Stimulated activated CD8-positive, alpha-beta memory T cell treated with anti-CD3 and anti-CD28 coated beads, Interleukin-15, amount 100 ng/mL, for 1 hour (primary cell): Measurements from ENCODE around the gene STX16.

Source experiments
- DNase-seq: peaks from one replicate; pipeline ENCODE4 v3.0.0-alpha.2; 2020; ENCODE audit warnings: low read depth

The STX16 gene

GRCh38 chr20:58655328-58656107 is 4.4 kb downstream of the STX16 start:
- DNase-seq = no peak

DNA sequence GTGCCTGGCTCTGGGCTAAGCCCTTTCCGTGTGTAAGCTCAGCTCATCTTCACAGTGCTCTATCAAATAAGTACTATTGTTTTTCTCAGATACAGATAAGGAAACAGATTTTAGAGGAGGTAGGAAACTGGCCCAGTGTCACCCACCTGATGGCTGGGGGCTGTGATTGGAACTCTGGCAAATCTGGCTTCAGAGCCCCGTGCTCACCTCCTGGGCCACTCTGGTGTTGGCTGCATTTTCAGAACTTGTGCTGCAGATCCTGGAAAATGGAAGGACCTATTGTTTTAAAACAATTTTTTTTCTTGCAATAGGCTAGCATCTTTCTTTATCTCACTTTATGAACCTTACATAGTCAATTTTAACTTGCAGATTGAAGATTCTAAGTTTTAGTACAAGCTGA is 5.7 kb downstream of the STX16 start:
- DNase-seq = no peak

DNA sequence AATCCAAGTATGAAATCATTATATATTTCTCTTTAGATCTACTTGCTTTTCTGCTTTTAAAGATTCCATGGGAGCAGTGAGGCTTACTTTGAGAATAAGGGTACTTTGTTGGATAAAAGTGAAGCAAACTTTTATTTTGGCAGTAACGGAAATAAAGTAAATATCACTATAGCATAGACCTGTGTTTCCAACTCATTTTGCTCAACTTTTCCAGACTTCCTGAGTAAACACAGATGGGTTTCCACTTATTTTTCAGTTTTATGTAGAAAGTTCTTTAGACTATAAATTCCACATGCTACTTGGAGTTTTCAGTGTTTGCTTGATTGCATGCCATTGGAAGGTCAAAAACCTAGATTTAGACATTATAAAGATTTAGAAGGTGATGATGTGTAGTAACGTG is 6.2 kb downstream of the STX16 start:
- DNase-seq = no peak

DNA sequence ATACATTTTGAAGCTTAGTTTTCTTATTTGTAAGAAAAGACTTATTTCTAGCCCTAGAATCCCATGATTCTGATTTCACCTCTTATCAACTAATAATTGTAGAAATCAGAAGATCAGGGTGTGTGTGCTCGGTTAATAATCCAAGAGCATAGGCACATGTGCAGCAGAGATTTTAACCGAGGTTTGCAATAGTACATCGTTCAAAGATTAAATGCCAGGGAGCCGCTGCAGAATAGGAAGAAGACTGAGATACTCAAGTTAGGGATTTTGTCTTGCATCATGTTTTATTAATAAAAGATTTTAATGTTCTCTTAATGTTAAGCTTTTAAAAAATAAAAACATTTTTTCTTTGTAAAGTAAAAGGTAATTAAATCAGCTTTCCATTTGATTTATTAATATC is 6.9 kb downstream of the STX16 start:
- no peak for DNase-seq

DNA sequence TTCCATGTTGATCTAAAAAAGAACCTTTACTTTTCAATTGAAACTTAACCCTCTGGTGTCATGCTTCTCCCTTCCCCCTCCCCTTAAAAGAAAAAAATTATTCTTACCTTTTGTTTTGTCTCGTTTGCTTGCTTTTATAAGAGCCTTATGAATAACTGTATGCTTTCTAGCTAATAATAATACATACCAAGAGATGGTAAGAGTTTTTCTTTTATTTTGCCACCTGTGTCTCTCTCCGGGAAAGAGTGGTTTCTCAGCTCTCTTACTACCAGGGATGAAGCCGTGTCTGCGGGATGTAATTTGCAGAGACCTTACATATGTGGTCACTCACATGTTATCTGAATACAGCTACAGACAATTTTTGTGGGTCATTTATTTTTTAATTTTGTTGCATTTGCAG is 7.7 kb downstream of the STX16 start:
- DNase-seq = no peak

GRCh38 chr20:58659841-58660240 is 8.8 kb downstream of the STX16 start:
- no peak for DNase-seq

GRCh38 chr20:58660855-58661597 is 9.9 kb downstream of the STX16 start:
- no peak for DNase-seq

GRCh38 chr20:58661598-58662473 is 10.8 kb downstream of the STX16 start:
- no peak for DNase-seq

DNA sequence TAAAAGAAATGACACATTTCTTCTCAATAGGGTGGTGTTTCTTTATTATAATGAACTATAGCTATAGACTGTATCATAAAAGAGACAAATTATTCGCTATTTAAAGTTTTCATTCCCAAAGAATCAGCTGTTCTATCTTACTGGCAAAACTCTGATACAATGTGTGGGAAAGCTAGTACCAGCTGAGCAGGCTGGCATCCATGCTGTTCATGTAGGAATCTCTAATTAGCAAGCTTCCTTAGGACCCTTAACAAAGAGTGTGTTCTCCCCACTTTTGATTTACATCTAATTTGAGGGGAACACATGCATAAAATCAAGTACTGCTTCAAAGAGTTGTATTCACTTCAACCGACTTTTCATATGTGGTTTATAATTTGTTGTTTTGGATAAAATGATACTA is 13.2 kb downstream of the STX16 start:
- DNase-seq = no peak

DNA sequence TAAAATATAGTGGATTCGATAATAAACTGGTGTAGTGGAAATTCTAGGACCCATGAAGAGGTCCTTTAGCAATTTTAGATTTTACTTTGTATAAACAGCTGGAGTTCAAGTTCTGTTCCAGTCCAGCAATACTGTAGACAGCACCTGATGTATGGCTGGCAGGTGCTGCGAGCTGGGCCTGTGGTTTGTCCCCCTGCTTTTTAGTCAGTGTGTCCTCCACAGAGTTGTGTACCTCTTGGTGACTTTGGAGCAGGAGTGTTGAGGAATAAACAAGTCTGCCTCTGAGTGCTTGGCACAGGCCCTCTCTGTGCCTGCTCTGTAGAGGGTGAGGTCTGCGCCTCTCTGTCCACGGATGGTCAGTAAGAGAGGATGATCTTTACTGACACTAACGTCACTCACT is 13.8 kb downstream of the STX16 start:
- DNase-seq = no peak

DNA sequence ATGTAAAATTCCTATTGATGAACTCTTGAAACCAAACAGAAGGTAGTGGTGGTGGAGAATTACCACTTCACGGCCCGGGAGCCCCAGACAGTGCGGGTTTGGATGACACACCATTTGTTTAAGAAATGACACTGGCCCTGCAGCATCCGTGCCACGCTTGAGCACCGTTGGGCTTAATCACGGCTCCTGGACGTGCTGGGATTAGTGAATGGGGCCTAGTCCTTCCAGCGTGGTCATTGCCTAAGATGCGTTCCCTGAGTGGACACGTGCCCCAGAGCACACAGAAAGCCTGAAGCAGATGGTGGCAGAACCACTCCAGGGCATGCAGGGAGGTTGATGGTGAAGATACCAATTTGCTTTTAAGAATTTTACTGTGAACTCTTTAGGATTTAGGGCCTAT is 14.5 kb downstream of the STX16 start:
- no peak for DNase-seq

GRCh38 chr20:58666702-58667101 is 15.6 kb downstream of the STX16 start:
- no peak for DNase-seq

- no peak for DNase-seq
Measured at GRCh38 chr20:58667975-58668374, 16.9 kb downstream of the STX16 start.

GRCh38 chr20:58668901-58669286 is 17.8 kb downstream of the STX16 start:
- no peak for DNase-seq

GRCh38 chr20:58669287-58670006 is 18.4 kb downstream of the STX16 start:
- DNase-seq = no peak

DNA sequence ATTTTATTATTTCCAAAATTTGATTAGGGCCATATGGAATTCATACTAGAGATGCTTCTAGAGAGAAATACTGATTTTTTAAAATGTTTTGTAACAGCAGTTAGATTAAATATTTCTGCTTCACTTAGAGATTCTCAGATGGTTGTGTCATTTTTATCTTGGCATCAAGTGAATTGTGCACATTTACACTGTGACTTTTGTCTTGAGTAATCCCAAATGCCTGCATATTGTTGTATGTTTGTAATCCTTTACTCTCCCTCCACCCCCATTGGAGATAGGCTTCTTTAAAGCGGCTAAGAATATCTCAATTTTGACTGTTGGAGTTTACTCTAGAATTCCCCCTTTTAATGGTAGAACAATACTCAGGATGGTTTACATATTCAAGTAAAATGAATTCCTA is 19.0 kb downstream of the STX16 start:
- DNase-seq = no peak

- no peak for DNase-seq
Measured at GRCh38 chr20:58670659-58671058, 19.6 kb downstream of the STX16 start.

- no peak for DNase-seq
Measured at GRCh38 chr20:58673119-58673518, 22.0 kb downstream of the STX16 start.

- DNase-seq = no peak
Measured at GRCh38 chr20:58675146-58675584, 24.1 kb downstream of the STX16 start.

DNA sequence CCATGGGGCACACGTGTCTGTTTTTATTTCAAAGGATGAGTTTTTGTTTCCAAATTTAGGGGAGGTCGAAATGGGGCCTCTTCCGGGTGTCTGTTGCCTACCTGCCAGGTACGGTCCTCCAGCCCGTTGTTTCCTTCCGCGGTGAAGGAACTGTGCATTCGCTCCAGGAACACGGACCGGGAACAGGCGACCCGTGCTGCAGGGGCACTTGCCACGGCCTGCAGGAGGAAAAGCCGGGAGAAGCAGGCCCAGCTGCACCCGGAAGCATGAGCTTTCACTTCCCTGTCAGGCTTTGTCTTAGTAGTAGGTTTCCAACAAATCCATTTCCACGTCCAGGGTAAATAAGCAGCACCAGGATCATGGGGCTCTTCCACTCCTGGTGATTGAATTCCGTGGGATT is 24.6 kb downstream of the STX16 start:
- DNase-seq = no peak

GRCh38 chr20:58676161-58676560 is 25.1 kb downstream of the STX16 start:
- no peak for DNase-seq

DNA sequence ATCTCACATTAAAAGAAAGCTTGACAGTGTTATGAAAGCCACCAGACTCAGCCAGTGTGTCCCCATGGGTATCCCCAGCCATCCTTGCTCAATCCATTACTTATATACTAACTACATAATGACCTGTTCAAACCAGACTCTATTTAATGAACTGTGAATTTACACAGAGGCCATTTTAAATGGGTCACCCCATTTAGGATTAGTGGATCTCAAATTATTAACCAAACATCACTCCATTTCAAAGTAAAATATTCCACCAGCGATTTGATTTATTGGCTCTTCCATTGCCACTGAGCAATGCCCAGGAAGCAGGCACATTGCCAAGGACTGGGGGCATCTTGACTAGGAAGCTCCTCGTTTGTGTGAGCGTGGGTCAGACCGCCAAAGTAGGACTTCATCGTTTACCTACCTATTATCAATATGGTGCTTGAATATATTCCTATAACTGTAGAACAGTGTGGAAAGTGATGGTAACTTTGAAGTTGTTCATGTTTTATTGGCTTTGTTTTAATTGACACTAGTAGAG is 26.1 kb downstream of the STX16 start:
- DNase-seq = no peak
